ENCODE data around the gene PLXDC1. TPM values are rescaled to one million over a fixed set of nuclear protein-coding genes. Genes with fewer than 3 reads are reported as not detected.

PLXDC1 gene
- total and polyA plus RNA-seq, 2 donors (not counting 1 experiment from before 2014, with no cell fraction given) = 5.8 to 6.3 TPM

DNA sequence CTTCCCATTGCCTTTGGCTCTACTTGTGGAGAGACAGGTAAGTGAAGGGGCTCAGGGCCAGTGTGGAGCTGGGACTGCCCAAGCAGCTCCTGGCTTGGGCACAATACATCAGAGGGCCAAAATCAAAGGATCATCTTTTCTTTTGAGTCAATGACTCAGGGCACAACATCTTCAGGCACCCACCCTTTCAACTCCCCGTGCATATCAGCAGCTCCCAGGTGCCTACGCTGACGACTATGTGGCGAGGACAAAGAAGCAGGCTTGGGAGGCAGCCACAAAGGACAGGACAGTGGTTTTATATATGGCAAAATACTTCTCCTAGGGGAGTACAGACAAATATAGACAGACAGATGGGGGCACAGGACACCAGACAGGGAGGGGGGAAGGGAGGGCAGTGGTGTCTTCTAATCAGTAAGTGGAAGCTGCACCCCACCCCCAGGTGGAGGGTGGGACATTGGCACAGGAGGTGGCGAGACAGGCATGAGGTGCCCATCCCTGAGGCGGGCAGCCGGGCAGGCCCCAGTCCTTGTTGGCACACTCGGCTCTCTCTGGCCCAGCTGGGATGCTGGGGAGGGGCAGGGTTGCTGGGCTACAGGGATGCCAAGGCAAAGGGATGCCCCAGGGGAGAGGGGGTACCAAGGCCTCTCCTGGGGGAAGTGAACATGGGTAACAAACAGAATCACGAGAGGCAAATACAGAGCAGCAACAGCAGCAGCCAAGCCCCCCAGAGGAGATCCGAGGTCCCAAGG, 22.3 kb upstream of the PLXDC1 start:
- no peak overlapping the region for H3K27ac ChIP-seq (ENCODE audit: insufficient read depth, low read length)
- no peak overlapping the region for H3K9ac ChIP-seq (ENCODE audit: insufficient read depth, low read length)
- H3K4me1 ChIP-seq (ENCODE audit: control insufficient read depth, extremely low read depth, insufficient read depth, low read length) = no peaks in the 10 kb centered on the region
- TF ChIP-seq EZH2 (IDR thresholded peaks at IDR 0.05; ENCODE audit: low read length, missing control alignments) = no peak
- TF ChIP-seq CTCF (conservative IDR thresholded peaks at IDR 0.05 in 1 of 2, IDR thresholded peaks at IDR 0.05 in 1 of 2; ENCODE audit: low read depth in 1 of 2, low read length in 2 of 2) = no peak
- H3K9me3 ChIP-seq (ENCODE audit: control insufficient read depth, insufficient read depth, low read depth, low read length) = no peaks in the 10 kb centered on the region
- no peak overlapping the region for H3K4me3 ChIP-seq (replicated peaks in 1 of 4; ENCODE audit: control extremely low read depth in 1 of 4, insufficient read depth in 1 of 4, low read depth in 3 of 4, low read length in 4 of 4)
- H4K20me1 ChIP-seq (ENCODE audit: control insufficient read depth, extremely low read depth, insufficient read depth, low read length) = no peaks in the 10 kb centered on the region
- no peak overlapping the region for H2AFZ ChIP-seq (ENCODE audit: low read length)
- H3K27me3 ChIP-seq (ENCODE audit: control insufficient read depth, insufficient read depth, low read length) = no peaks in the 10 kb centered on the region
- H3K4me2 ChIP-seq (ENCODE audit: extremely low read depth, insufficient read depth, low read length) = no peak overlapping the region
- peaks cover 19% of the 10 kb centered on the region for H3K36me3 ChIP-seq (ENCODE audit: control insufficient read depth, insufficient read depth, low read length)
- no peaks in the 10 kb centered on the region for H3K79me2 ChIP-seq (ENCODE audit: control insufficient read depth, insufficient read depth, low read length)
- DNase-seq (ENCODE audit: low read depth in 2 of 2) = no peak

DNA sequence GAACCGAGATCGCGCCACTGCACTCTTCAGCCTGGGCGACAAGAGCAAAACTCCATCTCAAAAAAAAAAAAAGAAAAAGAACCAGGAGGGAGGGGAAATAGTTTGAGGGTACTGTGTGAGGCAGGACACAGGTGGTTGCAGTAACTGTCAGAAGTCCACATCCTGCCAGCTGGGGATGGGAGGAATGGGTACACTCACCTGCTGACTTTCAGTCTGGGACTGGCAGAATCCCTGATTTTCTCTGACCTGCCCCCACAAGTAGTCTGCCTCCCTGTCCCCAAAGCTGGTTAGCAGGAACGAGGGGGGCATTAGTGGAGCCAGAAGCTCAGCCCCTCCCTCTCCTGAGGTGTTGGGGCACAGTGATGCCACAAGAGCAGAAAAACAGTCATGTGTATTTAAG, 21.6 kb upstream of the PLXDC1 start:
- H2AFZ ChIP-seq (ENCODE audit: low read length) = no peak overlapping the region
- H3K36me3 ChIP-seq (ENCODE audit: control insufficient read depth, insufficient read depth, low read length) = peaks cover 19% of the 10 kb centered on the region
- no peak overlapping the region for H3K27ac ChIP-seq (ENCODE audit: insufficient read depth, low read length)
- no peak overlapping the region for H3K9ac ChIP-seq (ENCODE audit: insufficient read depth, low read length)
- H3K27me3 ChIP-seq (ENCODE audit: control insufficient read depth, insufficient read depth, low read length) = no peaks in the 10 kb centered on the region
- no peak for DNase-seq (ENCODE audit: low read depth in 2 of 2)
- H3K79me2 ChIP-seq (ENCODE audit: control insufficient read depth, insufficient read depth, low read length) = no peaks in the 10 kb centered on the region
- no peaks in the 10 kb centered on the region for H4K20me1 ChIP-seq (ENCODE audit: control insufficient read depth, extremely low read depth, insufficient read depth, low read length)
- TF ChIP-seq CTCF (conservative IDR thresholded peaks at IDR 0.05 in 1 of 2, IDR thresholded peaks at IDR 0.05 in 1 of 2; ENCODE audit: low read depth in 1 of 2, low read length in 2 of 2) = no peak
- H3K4me2 ChIP-seq (ENCODE audit: extremely low read depth, insufficient read depth, low read length) = no peak overlapping the region
- no peaks in the 10 kb centered on the region for H3K9me3 ChIP-seq (ENCODE audit: control insufficient read depth, insufficient read depth, low read depth, low read length)
- H3K4me3 ChIP-seq (replicated peaks in 1 of 4; ENCODE audit: control extremely low read depth in 1 of 4, insufficient read depth in 1 of 4, low read depth in 3 of 4, low read length in 4 of 4) = no peak overlapping the region
- H3K4me1 ChIP-seq (ENCODE audit: control insufficient read depth, extremely low read depth, insufficient read depth, low read length) = no peaks in the 10 kb centered on the region

DNA sequence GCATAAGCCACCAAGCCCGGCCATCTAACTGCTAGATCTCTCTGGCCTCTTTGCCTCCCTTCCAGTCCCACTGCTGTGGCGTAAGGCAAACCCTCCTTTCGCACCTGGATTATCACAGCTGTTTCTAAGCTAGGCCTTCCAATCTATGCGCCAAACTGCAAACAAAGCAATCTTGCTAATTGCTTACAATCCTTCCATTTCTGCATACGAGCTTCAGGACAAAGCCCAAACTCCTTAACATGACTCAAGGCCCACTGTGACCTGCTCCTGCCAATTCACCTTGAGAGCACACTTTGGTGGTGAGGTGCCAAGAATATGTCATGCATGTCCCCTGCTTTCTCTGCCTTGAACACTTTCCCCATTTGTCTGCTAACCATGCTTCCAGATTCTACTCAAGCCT, 20.5 kb upstream of the PLXDC1 start:
- DNase-seq (ENCODE audit: low read depth in 2 of 2) = no peak
- no peaks in the 10 kb centered on the region for H3K4me1 ChIP-seq (ENCODE audit: control insufficient read depth, extremely low read depth, insufficient read depth, low read length)
- no peak overlapping the region for H3K4me2 ChIP-seq (ENCODE audit: extremely low read depth, insufficient read depth, low read length)
- H4K20me1 ChIP-seq (ENCODE audit: control insufficient read depth, extremely low read depth, insufficient read depth, low read length) = no peaks in the 10 kb centered on the region
- H3K36me3 ChIP-seq (ENCODE audit: control insufficient read depth, insufficient read depth, low read length) = peaks cover 13% of the 10 kb centered on the region
- no peak overlapping the region for H2AFZ ChIP-seq (ENCODE audit: low read length)
- H3K9ac ChIP-seq (ENCODE audit: insufficient read depth, low read length) = no peak overlapping the region
- H3K27ac ChIP-seq (ENCODE audit: insufficient read depth, low read length) = no peak overlapping the region
- no peaks in the 10 kb centered on the region for H3K9me3 ChIP-seq (ENCODE audit: control insufficient read depth, insufficient read depth, low read depth, low read length)
- TF ChIP-seq EZH2 (IDR thresholded peaks at IDR 0.05; ENCODE audit: low read length, missing control alignments) (no peak), CTCF (conservative IDR thresholded peaks at IDR 0.05 in 1 of 2, IDR thresholded peaks at IDR 0.05 in 1 of 2; ENCODE audit: low read depth in 1 of 2, low read length in 2 of 2) (no peak)
- H3K4me3 ChIP-seq (replicated peaks in 1 of 4; ENCODE audit: control extremely low read depth in 1 of 4, insufficient read depth in 1 of 4, low read depth in 3 of 4, low read length in 4 of 4) = no peak overlapping the region
- H3K79me2 ChIP-seq (ENCODE audit: control insufficient read depth, insufficient read depth, low read length) = no peaks in the 10 kb centered on the region
- no peaks in the 10 kb centered on the region for H3K27me3 ChIP-seq (ENCODE audit: control insufficient read depth, insufficient read depth, low read length)

All from fibroblast of lung (primary cell).